DOHH2 (cell line): Measurements from ENCODE around the gene BABAM2.

Experiments used
- H3F3A ChIP-seq: fragments of 200-600 bp; sonication (generic), shearing (Covaris generic); 2 replicates; pipeline ENCODE4 v1.6.0; 2016; ENCODE audit warnings: antibody characterized with exemption, mild to moderate bottlenecking; ENCODE audit not compliant: control insufficient read depth, insufficient read depth
- H3K27ac ChIP-seq: fragments of 200-600 bp; sonication (generic); 2 replicates; pipeline ENCODE4 v1.5.1; 2014; ENCODE audit warnings: low read depth, mild to moderate bottlenecking, low read length, moderate library complexity
- H3K27me3 ChIP-seq: fragments of 200-600 bp; sonication (generic); 2 replicates; pipeline ENCODE4 v1.6.1; 2014; ENCODE audit warnings: mild to moderate bottlenecking, low read length, mixed read lengths; ENCODE audit not compliant: control insufficient read depth
- H3K36me3 ChIP-seq: fragments of 200-600 bp; sonication (generic); 2 replicates; pipeline ENCODE4 v1.6.1; 2014; ENCODE audit warnings: mild to moderate bottlenecking, low read length, moderate library complexity, mixed read lengths; ENCODE audit not compliant: control insufficient read depth
- H3K4me1 ChIP-seq: fragments of 200-600 bp; sonication (generic); 2 replicates; pipeline ENCODE4 v1.6.1; 2014; ENCODE audit warnings: mild to moderate bottlenecking, low read length, mixed read lengths; ENCODE audit not compliant: control insufficient read depth
- H3K4me2 ChIP-seq: fragments of 200-600 bp; sonication (generic); 2 replicates; pipeline ENCODE4 v1.6.0; 2014; ENCODE audit warnings: mild to moderate bottlenecking, low read length, moderate library complexity
- H3K4me3 ChIP-seq: fragments of 200-600 bp; sonication (generic); 2 replicates; pipeline ENCODE4 v1.5.1; 2014; ENCODE audit warnings: mild to moderate bottlenecking, low read length, mixed read lengths
- H3K79me2 ChIP-seq: fragments of 200-600 bp; sonication (generic); 2 replicates; pipeline ENCODE4 v1.6.1; 2014; ENCODE audit warnings: mild to moderate bottlenecking, low read length, mixed read lengths; ENCODE audit not compliant: control insufficient read depth
- H3K9me2 ChIP-seq: fragments of 200-600 bp; sonication (generic); replicated peaks from 2 replicates; pipeline ENCODE4 v1.6.1; 2014; ENCODE audit warnings: mild to moderate bottlenecking, low read length, mixed read lengths; ENCODE audit not compliant: control insufficient read depth
- H3K9me3 ChIP-seq: fragments of 200-600 bp; sonication (generic); 2 replicates; pipeline ENCODE4 v1.6.1; 2014; ENCODE audit warnings: antibody characterized with exemption, low read length, mixed read lengths; ENCODE audit not compliant: control insufficient read depth, insufficient read depth
- H4K20me1 ChIP-seq: fragments of 200-600 bp; sonication (generic); 2 replicates; pipeline ENCODE4 v1.6.0; 2014; ENCODE audit warnings: low read depth, mild to moderate bottlenecking, antibody characterized with exemption, low read length, moderate library complexity; ENCODE audit not compliant: control insufficient read depth, insufficient read depth
- CTCF ChIP-seq: fragments of 200-600 bp; sonication (generic); IDR thresholded peaks from one replicate; pipeline ENCODE4 v1.5.1; 2014; ENCODE audit warnings: antibody characterized with exemption, mild to moderate bottlenecking, low read depth, low read length; ENCODE audit not compliant: poor library complexity, severe bottlenecking
- EZH2phosphoT487 ChIP-seq: fragments of 200-600 bp; sonication (generic); IDR thresholded peaks from 2 replicates; pipeline ENCODE4 v1.6.1; 2017; ENCODE audit warnings: borderline replicate concordance, mild to moderate bottlenecking, antibody characterized with exemption, low read length, moderate library complexity, mixed read lengths

Gene BABAM2

GRCh38 chr2:28172114-28172898 is 281.8 kb downstream of the BABAM2 start:
- Histone ChIP-seq H3K4me1 (no peaks in the 10 kb centered on the region), H3K9me3 (no peaks in the 10 kb centered on the region), H3F3A (no peaks in the 10 kb centered on the region), H3K4me3 (no peak overlapping the region), H4K20me1 (no peaks in the 10 kb centered on the region), H3K4me2 (no peak overlapping the region), H3K27me3 (no peaks in the 10 kb centered on the region), H3K36me3 (no peaks in the 10 kb centered on the region), H3K9me2 (no peaks in the 10 kb centered on the region), H3K79me2 (no peaks in the 10 kb centered on the region), H3K27ac (no peak overlapping the region)
- TF ChIP-seq EZH2phosphoT487 (no peak), CTCF (no peak)

GRCh38 chr2:28173377-28173776 is 282.8 kb downstream of the BABAM2 start:
- no peaks in the 10 kb centered on the region for H3F3A ChIP-seq
- TF ChIP-seq CTCF (no peak), EZH2phosphoT487 (no peak)
- H3K4me3 ChIP-seq, result no peak overlapping the region
- no peaks in the 10 kb centered on the region for H4K20me1 ChIP-seq
- H3K36me3 ChIP-seq, result no peaks in the 10 kb centered on the region
- no peaks in the 10 kb centered on the region for H3K9me3 ChIP-seq
- no peaks in the 10 kb centered on the region for H3K4me1 ChIP-seq
- no peaks in the 10 kb centered on the region for H3K79me2 ChIP-seq
- no peaks in the 10 kb centered on the region for H3K27me3 ChIP-seq
- H3K4me2 ChIP-seq, result no peak overlapping the region
- H3K27ac ChIP-seq, result no peak overlapping the region
- H3K9me2 ChIP-seq, result no peaks in the 10 kb centered on the region

GRCh38 chr2:28174211-28174610 is 283.7 kb downstream of the BABAM2 start:
- TF ChIP-seq CTCF (no peak), EZH2phosphoT487 (no peak)
- Histone ChIP-seq H3K4me3 (no peak overlapping the region), H3K4me1 (no peaks in the 10 kb centered on the region), H3K79me2 (no peaks in the 10 kb centered on the region), H3K36me3 (no peaks in the 10 kb centered on the region), H3K9me2 (no peaks in the 10 kb centered on the region), H3F3A (no peaks in the 10 kb centered on the region), H3K27ac (no peak overlapping the region), H3K27me3 (no peaks in the 10 kb centered on the region), H3K4me2 (no peak overlapping the region), H3K9me3 (no peaks in the 10 kb centered on the region), H4K20me1 (no peaks in the 10 kb centered on the region)
